HG03060 (cell line): ENCODE results near the gene BIN1.
"Not testable (repeated sequence)": the region's sequence is repeated elsewhere in the genome, so short reads cannot be mapped to it uniquely, and the experiment has no call there.

Experiments
- ATAC-seq: cut with Tn5 transposase; IDR thresholded peaks from one replicate; pipeline ENCODE4 v1.9.1; 2021; ENCODE audit warnings: low read depth, moderate number of reproducible peaks; ENCODE audit not compliant: unreplicated experiment

The BIN1 gene

GRCh38 chr2:127037476-127037875 is 69.5 kb downstream of the BIN1 start:
- no peak for ATAC-seq

- ATAC-seq: peak; percentile 43
These were observed 71.9 kb downstream of the BIN1 start for GRCh38 chr2:127034883-127035611.

- no peak for ATAC-seq
These were observed 72.9 kb downstream of the BIN1 start for GRCh38 chr2:127034051-127034450.

GRCh38 chr2:127032621-127033020 is 74.3 kb downstream of the BIN1 start:
- no peak for ATAC-seq

GRCh38 chr2:127029350-127030051 is 77.5 kb downstream of the BIN1 start:
- ATAC-seq: no peak

- not testable (repeated sequence) for ATAC-seq
These were observed 78.2 kb downstream of the BIN1 start for GRCh38 chr2:127028745-127029144.

- ATAC-seq: no peak
These were observed 79.2 kb downstream of the BIN1 start for GRCh38 chr2:127027715-127028114.

GRCh38 chr2:127025359-127026166 is 81.4 kb downstream of the BIN1 start:
- peak; percentile 89 for ATAC-seq

GRCh38 chr2:127024769-127025358 is 82.1 kb downstream of the BIN1 start:
- ATAC-seq: no peak

- no peak for ATAC-seq
These were observed 83.5 kb downstream of the BIN1 start for GRCh38 chr2:127023504-127023903.

- ATAC-seq: no peak
These were observed 84.1 kb downstream of the BIN1 start for GRCh38 chr2:127022817-127023216.

GRCh38 chr2:127020536-127020935 is 86.4 kb downstream of the BIN1 start:
- ATAC-seq: no peak

GRCh38 chr2:127017548-127017947 is 89.4 kb downstream of the BIN1 start:
- ATAC-seq: no peak

GRCh38 chr2:127016329-127016728 is 90.6 kb downstream of the BIN1 start:
- ATAC-seq: no peak

- no peak for ATAC-seq
These were observed 91.6 kb downstream of the BIN1 start for GRCh38 chr2:127015106-127015910.

- ATAC-seq: no peak
These were observed 92.3 kb downstream of the BIN1 start for GRCh38 chr2:127014630-127015029.

GRCh38 chr2:127014224-127014623 is 92.7 kb downstream of the BIN1 start:
- ATAC-seq: no peak

- ATAC-seq: no peak
These were observed 94.1 kb downstream of the BIN1 start for GRCh38 chr2:127012868-127013267.

- no peak for ATAC-seq
These were observed 94.7 kb downstream of the BIN1 start for GRCh38 chr2:127012215-127012614.

- ATAC-seq: no peak
These were observed 95.2 kb downstream of the BIN1 start for GRCh38 chr2:127011796-127012195.
